ENCODE data around the gene SLC9A9. TPM values are rescaled to one million over a fixed set of nuclear protein-coding genes. Genes with fewer than 3 reads are reported as not detected.

SLC9A9 gene
- total RNA-seq, 2 donors from 2014 or later = 1.3 to 3.7 TPM

GRCh38 chr3:143344516-143345165 is 503.6 kb downstream of the SLC9A9 start:
- peaks cover 15% of the 10 kb centered on the region for H3K27me3 ChIP-seq (ENCODE audit: control insufficient read depth, insufficient read depth, low read length, poor library complexity, severe bottlenecking)
- no peak overlapping the region for H3K4me3 Mint-ChIP-seq
- H3K4me1 ChIP-seq (ENCODE audit: control insufficient read depth, insufficient read depth, low read length) = no peaks in the 10 kb centered on the region
- H3K27ac Mint-ChIP-seq = no peak overlapping the region
- TF ChIP-seq CTCF (conservative IDR thresholded peaks at IDR 0.05) = no peak
- H3K9ac ChIP-seq (ENCODE audit: extremely low read depth, low read length, poor library complexity, severe bottlenecking) = no peak overlapping the region
- peaks cover 7% of the 10 kb centered on the region for H3K27me3 Mint-ChIP-seq (ENCODE audit: insufficient read depth)
- no peaks in the 10 kb centered on the region for H3K36me3 ChIP-seq (ENCODE audit: control insufficient read depth, insufficient read depth, low read length)
- H3K4me1 Mint-ChIP-seq = no peaks in the 10 kb centered on the region
- H3K4me3 ChIP-seq (ENCODE audit: low read length) = no peak overlapping the region
- no peaks in the 10 kb centered on the region for H3K36me3 Mint-ChIP-seq (ENCODE audit: low read depth)
- H3K9me3 ChIP-seq (ENCODE audit: control insufficient read depth, low read length) = no peaks in the 10 kb centered on the region
- H3K9me3 Mint-ChIP-seq = no peaks in the 10 kb centered on the region
- no peak overlapping the region for H3K27ac ChIP-seq (ENCODE audit: low read depth, low read length)
- no peak for DNase-seq
- 80 to 90% methylated on average over 1 of the region's 1 CpG for WGBS, 2 experiments (ENCODE audit: insufficient coverage in 1 of 2, insufficient read length in 1 of 2)

- Histone ChIP-seq H3K9ac (ENCODE audit: extremely low read depth, low read length, poor library complexity, severe bottlenecking) (no peak overlapping the region), H3K27me3 (ENCODE audit: control insufficient read depth, insufficient read depth, low read length, poor library complexity, severe bottlenecking) (peaks cover 9% of the 10 kb centered on the region), H3K36me3 (ENCODE audit: control insufficient read depth, insufficient read depth, low read length) (no peaks in the 10 kb centered on the region), H3K27ac (ENCODE audit: low read depth, low read length) (no peak overlapping the region), H3K4me1 (ENCODE audit: control insufficient read depth, insufficient read depth, low read length) (no peaks in the 10 kb centered on the region), H3K9me3 (ENCODE audit: control insufficient read depth, low read length) (no peaks in the 10 kb centered on the region), H3K4me3 (ENCODE audit: low read length) (no peak overlapping the region)
- no peak for TF ChIP-seq CTCF (conservative IDR thresholded peaks at IDR 0.05)
- H3K27ac Mint-ChIP-seq = no peak overlapping the region
- no peaks in the 10 kb centered on the region for H3K36me3 Mint-ChIP-seq (ENCODE audit: low read depth)
- no peak for DNase-seq
- H3K4me3 Mint-ChIP-seq = no peak overlapping the region
- H3K4me1 Mint-ChIP-seq = no peaks in the 10 kb centered on the region
- H3K27me3 Mint-ChIP-seq (ENCODE audit: insufficient read depth) = peaks cover 3% of the 10 kb centered on the region
- no peaks in the 10 kb centered on the region for H3K9me3 Mint-ChIP-seq
- 89% methylated on average over 1 of the region's 1 CpG; no CpG with 5 or more reads in 1 of the 2 experiments for WGBS, 2 experiments (ENCODE audit: insufficient coverage in 1 of 2, insufficient read length in 1 of 2)
Measured at GRCh38 chr3:143343944-143344343, 504.3 kb downstream of the SLC9A9 start.

- Histone ChIP-seq H3K4me1 (ENCODE audit: control insufficient read depth, insufficient read depth, low read length) (no peaks in the 10 kb centered on the region), H3K4me3 (ENCODE audit: low read length) (no peak overlapping the region), H3K36me3 (ENCODE audit: control insufficient read depth, insufficient read depth, low read length) (no peaks in the 10 kb centered on the region), H3K9ac (ENCODE audit: extremely low read depth, low read length, poor library complexity, severe bottlenecking) (no peak overlapping the region), H3K27ac (ENCODE audit: low read depth, low read length) (no peak overlapping the region), H3K9me3 (ENCODE audit: control insufficient read depth, low read length) (no peaks in the 10 kb centered on the region), H3K27me3 (ENCODE audit: control insufficient read depth, insufficient read depth, low read length, poor library complexity, severe bottlenecking) (no peaks in the 10 kb centered on the region)
- Mint-ChIP-seq H3K27ac (no peak overlapping the region), H3K36me3 (ENCODE audit: low read depth) (no peaks in the 10 kb centered on the region), H3K4me3 (no peak overlapping the region), H3K27me3 (ENCODE audit: insufficient read depth) (no peaks in the 10 kb centered on the region), H3K9me3 (no peaks in the 10 kb centered on the region), H3K4me1 (no peaks in the 10 kb centered on the region)
- 88 to 100% methylated on average over 1 of the region's 1 CpG for WGBS, 2 experiments (ENCODE audit: insufficient coverage in 1 of 2, insufficient read length in 1 of 2)
- no peak for TF ChIP-seq CTCF (conservative IDR thresholded peaks at IDR 0.05)
- DNase-seq = no peak
Measured at GRCh38 chr3:143343031-143343430, 505.2 kb downstream of the SLC9A9 start.
